HepG2 (cell line): ENCODE results near the gene DUSP15. TPM values are rescaled to one million over a fixed set of nuclear protein-coding genes. Genes with fewer than 3 reads are reported as not detected.
A peak's percentile ranks its signal among the peaks of the same experiment; 100 is the strongest.

Source experiments
- CREM ChIP-seq, 2 experiments: sonication (generic) in 1 of 2; formaldehyde crosslinking in 1 of 2; IDR thresholded peaks; 2 replicates each; pipeline versions ENCODE4 v1.4.0 to v1.6.1; 2016 to 2020; ENCODE audit warnings: antibody characterized with exemption in 1 of 2, mild to moderate bottlenecking in 1 of 2, missing genetic modification reagents in 1 of 2
- GABPB1 ChIP-seq: IDR thresholded peaks from 2 replicates; pipeline ENCODE4 v1.6.1; 2016; ENCODE audit warnings: mild to moderate bottlenecking, missing genetic modification reagents, moderate library complexity, missing compliant biosample characterization
- HDAC6 ChIP-seq: fragments of 200-600 bp; sonication (generic); IDR thresholded peaks from 2 replicates; pipeline ENCODE4 v1.7.0; 2017; ENCODE audit warnings: mild to moderate bottlenecking, antibody characterized with exemption, low read length, low read depth
- HOXA7 ChIP-seq: sonication (generic); formaldehyde crosslinking; IDR thresholded peaks from 2 replicates; pipeline ENCODE4 v1.8.1; 2022; ENCODE audit warnings: mild to moderate bottlenecking, missing genetic modification reagents, moderate library complexity
- NAIF1 ChIP-seq: sonication (generic); formaldehyde crosslinking; IDR thresholded peaks from 2 replicates; pipeline ENCODE4 v1.5.0; 2020; ENCODE audit warnings: mild to moderate bottlenecking, missing genetic modification reagents, borderline replicate concordance
- NFATC3 ChIP-seq: sonication (generic); formaldehyde crosslinking; IDR thresholded peaks from 2 replicates; pipeline ENCODE4 v1.5.1; 2020; ENCODE audit warnings: mild to moderate bottlenecking, missing genetic modification reagents
- RFXANK ChIP-seq: IDR thresholded peaks from 2 replicates; pipeline ENCODE4 v1.6.1; 2016
- ZNF292 ChIP-seq: sonication (generic); formaldehyde crosslinking; IDR thresholded peaks from 2 replicates; pipeline ENCODE4 v1.8.1; 2022; ENCODE audit warnings: mild to moderate bottlenecking, low read depth, missing genetic modification reagents, borderline replicate concordance
- ZNF510 ChIP-seq: sonication (generic); formaldehyde crosslinking; IDR thresholded peaks from 2 replicates; pipeline ENCODE4 v1.4.0; 2020; ENCODE audit warnings: low read depth, mild to moderate bottlenecking, missing genetic modification reagents
- ZSCAN25 ChIP-seq: sonication (generic); formaldehyde crosslinking; IDR thresholded peaks from 2 replicates; pipeline ENCODE4 v1.8.0; 2022; ENCODE audit warnings: mild to moderate bottlenecking, missing genetic modification reagents
- polyA plus RNA-seq, 8 experiments: library from polyadenylated mRNA; depleted of rRNA in 3 of 8; stranded (reverse) in 7 of 8; unstranded in 1 of 8; fragments of >200 nt; fragmentation: Illumina TruSeq in 4 of 8; extraction: Trizol in 4 of 8; gene quantifications; 2 replicates each; pipeline versions ENCODE4 v1.2.1 to v1.2.3, GENCODE V29; 2011 to 2016; ENCODE audit warnings: low read depth in 4 of 8, missing spikeins in 1 of 8, mixed read lengths in 1 of 8; ENCODE audit not compliant: insufficient read depth in 1 of 8
- total RNA-seq, 5 experiments: library from RNA; depleted of rRNA; stranded (reverse); fragments of >200 nt; fragmentation: Illumina TruSeq; extraction: Trizol; gene quantifications; 2 replicates each; pipeline ENCODE4 v1.2.3, GENCODE V29; 2016; ENCODE audit warnings: low read depth in 1 of 5
- TF ChIP-seq, protein P1 (sequence below): sonication (generic); formaldehyde crosslinking; IDR thresholded peaks from 2 replicates; pipeline ENCODE4 v1.8.0; 2022; ENCODE audit warnings: missing genetic modification reagents, mild to moderate bottlenecking, borderline replicate concordance
- TF ChIP-seq, protein P2 (sequence below): sonication (generic); formaldehyde crosslinking; IDR thresholded peaks from 2 replicates; pipeline ENCODE4 v1.4.0; 2020; ENCODE audit warnings: missing genetic modification reagents
- TF ChIP-seq, protein P3 (sequence below): sonication (generic); formaldehyde crosslinking; IDR thresholded peaks from 2 replicates; pipeline ENCODE4 v1.5.0; 2020; ENCODE audit warnings: mild to moderate bottlenecking, missing genetic modification reagents
- TF ChIP-seq, protein P4 (sequence below): IDR thresholded peaks from 2 replicates; pipeline ENCODE4 v1.6.1; 2016; ENCODE audit warnings: low read depth, missing genetic modification reagents, missing compliant biosample characterization
- TF ChIP-seq, protein P5 (sequence below), 2 experiments: fragments of 450-650 bp in 1 of 2; sonication (generic) in 1 of 2; formaldehyde crosslinking; IDR thresholded peaks; 2 replicates each; pipeline versions ENCODE4 v1.5.0 to v1.8.0; 2020 to 2022; ENCODE audit warnings: mild to moderate bottlenecking in 1 of 2, missing genetic modification reagents in 1 of 2
- TF ChIP-seq, protein P6 (sequence below): sonication (generic); formaldehyde crosslinking; IDR thresholded peaks from 2 replicates; pipeline ENCODE4 v1.4.0; 2020; ENCODE audit warnings: missing genetic modification reagents

The DUSP15 gene
- total and polyA plus RNA-seq, 2 of the 13 experiments (the other 11 are each of a cell fraction or from before 2014, with no cell fraction given): 0.17 to 0.93 TPM

DNA sequence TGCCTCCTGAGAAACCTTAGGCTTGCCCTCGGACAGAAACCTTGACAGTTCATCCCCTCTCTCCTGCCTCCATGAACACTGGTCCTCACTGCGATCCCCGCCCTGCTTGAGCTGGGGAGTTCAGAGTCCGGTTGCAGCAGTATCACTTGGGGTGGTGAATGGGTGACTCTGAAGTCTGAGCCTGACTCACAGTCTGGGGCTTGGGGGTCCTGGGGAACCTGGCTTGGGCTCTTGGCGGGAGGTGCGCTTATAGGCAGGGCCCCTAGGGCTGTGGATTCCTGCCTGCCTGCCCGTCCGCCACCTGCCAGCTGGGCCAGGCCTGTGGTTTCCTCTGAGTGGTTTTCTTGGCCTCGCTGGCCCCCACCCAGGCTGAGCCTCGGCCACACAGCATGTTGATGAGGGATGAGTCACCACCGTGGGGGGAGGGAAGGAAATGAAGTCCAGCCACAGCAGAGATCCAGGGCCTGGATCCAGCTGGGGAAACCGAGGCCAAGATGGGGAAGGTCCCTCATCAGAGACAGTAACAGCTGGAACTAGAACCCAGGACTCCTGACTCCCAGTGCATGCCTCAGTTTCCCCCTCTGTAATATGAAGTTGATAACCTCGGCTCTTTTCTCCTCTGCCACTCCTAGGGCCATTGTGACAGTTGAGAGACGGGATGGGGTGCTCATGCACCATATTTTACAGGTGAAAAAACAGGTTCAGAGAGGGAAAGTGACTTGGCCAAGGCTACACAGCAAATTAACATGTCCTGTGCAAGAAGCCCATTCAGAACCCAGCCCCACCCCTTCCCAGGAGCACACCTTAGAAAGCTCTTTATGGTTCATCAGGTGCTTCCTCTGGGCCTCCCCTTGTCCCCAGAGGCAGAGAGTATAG lies 34.1 kb downstream of the DUSP15 start (continued):
- TF ChIP-seq, protein P1, sequence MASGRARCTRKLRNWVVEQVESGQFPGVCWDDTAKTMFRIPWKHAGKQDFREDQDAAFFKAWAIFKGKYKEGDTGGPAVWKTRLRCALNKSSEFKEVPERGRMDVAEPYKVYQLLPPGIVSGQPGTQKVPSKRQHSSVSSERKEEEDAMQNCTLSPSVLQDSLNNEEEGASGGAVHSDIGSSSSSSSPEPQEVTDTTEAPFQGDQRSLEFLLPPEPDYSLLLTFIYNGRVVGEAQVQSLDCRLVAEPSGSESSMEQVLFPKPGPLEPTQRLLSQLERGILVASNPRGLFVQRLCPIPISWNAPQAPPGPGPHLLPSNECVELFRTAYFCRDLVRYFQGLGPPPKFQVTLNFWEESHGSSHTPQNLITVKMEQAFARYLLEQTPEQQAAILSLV: no peak
- TF ChIP-seq NAIF1 (CRISPR knock-in tag) (no peak), ZNF292 (0 out of 2 replicates have a peak, but pooled peaks have one; percentile 30), HOXA7 (CRISPR knock-in tag) (no peak), RFXANK (no peak), HDAC6 (no peak), ZNF510 (CRISPR knock-in tag) (no peak), GABPB1 (CRISPR knock-in tag) (peak; percentile 57; the same call in 1 of the 2 replicates), ZSCAN25 (CRISPR knock-in tag) (no peak), CREM (IDR thresholded peaks at IDR 0.05) (no peak), CREM (CRISPR knock-in tag; IDR thresholded peaks at IDR 0.05) (no peak), NFATC3 (no peak)
- TF ChIP-seq, protein P2, sequence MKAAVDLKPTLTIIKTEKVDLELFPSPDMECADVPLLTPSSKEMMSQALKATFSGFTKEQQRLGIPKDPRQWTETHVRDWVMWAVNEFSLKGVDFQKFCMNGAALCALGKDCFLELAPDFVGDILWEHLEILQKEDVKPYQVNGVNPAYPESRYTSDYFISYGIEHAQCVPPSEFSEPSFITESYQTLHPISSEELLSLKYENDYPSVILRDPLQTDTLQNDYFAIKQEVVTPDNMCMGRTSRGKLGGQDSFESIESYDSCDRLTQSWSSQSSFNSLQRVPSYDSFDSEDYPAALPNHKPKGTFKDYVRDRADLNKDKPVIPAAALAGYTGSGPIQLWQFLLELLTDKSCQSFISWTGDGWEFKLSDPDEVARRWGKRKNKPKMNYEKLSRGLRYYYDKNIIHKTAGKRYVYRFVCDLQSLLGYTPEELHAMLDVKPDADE (CRISPR knock-in tag): no peak
- TF ChIP-seq, protein P3, sequence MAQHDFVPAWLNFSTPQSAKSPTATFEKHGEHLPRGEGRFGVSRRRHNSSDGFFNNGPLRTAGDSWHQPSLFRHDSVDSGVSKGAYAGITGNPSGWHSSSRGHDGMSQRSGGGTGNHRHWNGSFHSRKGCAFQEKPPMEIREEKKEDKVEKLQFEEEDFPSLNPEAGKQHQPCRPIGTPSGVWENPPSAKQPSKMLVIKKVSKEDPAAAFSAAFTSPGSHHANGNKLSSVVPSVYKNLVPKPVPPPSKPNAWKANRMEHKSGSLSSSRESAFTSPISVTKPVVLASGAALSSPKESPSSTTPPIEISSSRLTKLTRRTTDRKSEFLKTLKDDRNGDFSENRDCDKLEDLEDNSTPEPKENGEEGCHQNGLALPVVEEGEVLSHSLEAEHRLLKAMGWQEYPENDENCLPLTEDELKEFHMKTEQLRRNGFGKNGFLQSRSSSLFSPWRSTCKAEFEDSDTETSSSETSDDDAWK (CRISPR knock-in tag): no peak
- TF ChIP-seq, protein P4, sequence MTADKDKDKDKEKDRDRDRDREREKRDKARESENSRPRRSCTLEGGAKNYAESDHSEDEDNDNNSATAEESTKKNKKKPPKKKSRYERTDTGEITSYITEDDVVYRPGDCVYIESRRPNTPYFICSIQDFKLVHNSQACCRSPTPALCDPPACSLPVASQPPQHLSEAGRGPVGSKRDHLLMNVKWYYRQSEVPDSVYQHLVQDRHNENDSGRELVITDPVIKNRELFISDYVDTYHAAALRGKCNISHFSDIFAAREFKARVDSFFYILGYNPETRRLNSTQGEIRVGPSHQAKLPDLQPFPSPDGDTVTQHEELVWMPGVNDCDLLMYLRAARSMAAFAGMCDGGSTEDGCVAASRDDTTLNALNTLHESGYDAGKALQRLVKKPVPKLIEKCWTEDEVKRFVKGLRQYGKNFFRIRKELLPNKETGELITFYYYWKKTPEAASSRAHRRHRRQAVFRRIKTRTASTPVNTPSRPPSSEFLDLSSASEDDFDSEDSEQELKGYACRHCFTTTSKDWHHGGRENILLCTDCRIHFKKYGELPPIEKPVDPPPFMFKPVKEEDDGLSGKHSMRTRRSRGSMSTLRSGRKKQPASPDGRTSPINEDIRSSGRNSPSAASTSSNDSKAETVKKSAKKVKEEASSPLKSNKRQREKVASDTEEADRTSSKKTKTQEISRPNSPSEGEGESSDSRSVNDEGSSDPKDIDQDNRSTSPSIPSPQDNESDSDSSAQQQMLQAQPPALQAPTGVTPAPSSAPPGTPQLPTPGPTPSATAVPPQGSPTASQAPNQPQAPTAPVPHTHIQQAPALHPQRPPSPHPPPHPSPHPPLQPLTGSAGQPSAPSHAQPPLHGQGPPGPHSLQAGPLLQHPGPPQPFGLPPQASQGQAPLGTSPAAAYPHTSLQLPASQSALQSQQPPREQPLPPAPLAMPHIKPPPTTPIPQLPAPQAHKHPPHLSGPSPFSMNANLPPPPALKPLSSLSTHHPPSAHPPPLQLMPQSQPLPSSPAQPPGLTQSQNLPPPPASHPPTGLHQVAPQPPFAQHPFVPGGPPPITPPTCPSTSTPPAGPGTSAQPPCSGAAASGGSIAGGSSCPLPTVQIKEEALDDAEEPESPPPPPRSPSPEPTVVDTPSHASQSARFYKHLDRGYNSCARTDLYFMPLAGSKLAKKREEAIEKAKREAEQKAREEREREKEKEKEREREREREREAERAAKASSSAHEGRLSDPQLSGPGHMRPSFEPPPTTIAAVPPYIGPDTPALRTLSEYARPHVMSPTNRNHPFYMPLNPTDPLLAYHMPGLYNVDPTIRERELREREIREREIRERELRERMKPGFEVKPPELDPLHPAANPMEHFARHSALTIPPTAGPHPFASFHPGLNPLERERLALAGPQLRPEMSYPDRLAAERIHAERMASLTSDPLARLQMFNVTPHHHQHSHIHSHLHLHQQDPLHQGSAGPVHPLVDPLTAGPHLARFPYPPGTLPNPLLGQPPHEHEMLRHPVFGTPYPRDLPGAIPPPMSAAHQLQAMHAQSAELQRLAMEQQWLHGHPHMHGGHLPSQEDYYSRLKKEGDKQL (CRISPR knock-in tag): no peak
- TF ChIP-seq, protein P5, sequence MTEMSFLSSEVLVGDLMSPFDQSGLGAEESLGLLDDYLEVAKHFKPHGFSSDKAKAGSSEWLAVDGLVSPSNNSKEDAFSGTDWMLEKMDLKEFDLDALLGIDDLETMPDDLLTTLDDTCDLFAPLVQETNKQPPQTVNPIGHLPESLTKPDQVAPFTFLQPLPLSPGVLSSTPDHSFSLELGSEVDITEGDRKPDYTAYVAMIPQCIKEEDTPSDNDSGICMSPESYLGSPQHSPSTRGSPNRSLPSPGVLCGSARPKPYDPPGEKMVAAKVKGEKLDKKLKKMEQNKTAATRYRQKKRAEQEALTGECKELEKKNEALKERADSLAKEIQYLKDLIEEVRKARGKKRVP (CRISPR knock-in tag; IDR thresholded peaks at IDR 0.05): no peak
- TF ChIP-seq, protein P6, sequence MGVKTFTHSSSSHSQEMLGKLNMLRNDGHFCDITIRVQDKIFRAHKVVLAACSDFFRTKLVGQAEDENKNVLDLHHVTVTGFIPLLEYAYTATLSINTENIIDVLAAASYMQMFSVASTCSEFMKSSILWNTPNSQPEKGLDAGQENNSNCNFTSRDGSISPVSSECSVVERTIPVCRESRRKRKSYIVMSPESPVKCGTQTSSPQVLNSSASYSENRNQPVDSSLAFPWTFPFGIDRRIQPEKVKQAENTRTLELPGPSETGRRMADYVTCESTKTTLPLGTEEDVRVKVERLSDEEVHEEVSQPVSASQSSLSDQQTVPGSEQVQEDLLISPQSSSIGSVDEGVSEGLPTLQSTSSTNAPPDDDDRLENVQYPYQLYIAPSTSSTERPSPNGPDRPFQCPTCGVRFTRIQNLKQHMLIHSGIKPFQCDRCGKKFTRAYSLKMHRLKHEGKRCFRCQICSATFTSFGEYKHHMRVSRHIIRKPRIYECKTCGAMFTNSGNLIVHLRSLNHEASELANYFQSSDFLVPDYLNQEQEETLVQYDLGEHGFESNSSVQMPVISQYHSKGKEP: no peak
